CD8-positive, alpha-beta memory T cell (primary cell): ENCODE measurements around the gene CAGE1. TPM values are rescaled to one million over a fixed set of nuclear protein-coding genes. Genes with fewer than 3 reads are reported as not detected.

ENCODE experiments used
- CTCF ChIA-PET: fragments of 350-600 bp; sonication (Branson Sonifier 250); formaldehyde crosslinking; loops from one replicate; lab custom pipeline; 2021; ENCODE audit warnings: antibody characterized with exemption; lab: Charles Lee
- POLR2A ChIA-PET: fragments of 350-600 bp; sonication (Branson Sonifier 250); formaldehyde crosslinking; loops from one replicate; lab custom pipeline; 2021; ENCODE audit warnings: antibody characterized with exemption; lab: Charles Lee
- DNase-seq, 5 donors: peaks; one replicate each; pipeline versions ENCODE4 v3.0.0 to v3.0.0-alpha.2; 2020 to 2022; ENCODE audit warnings: mixed read lengths in 1 of 5
- H3K27ac ChIP-seq: one replicate; pipeline ENCODE4 v1.7.0; 2013; ENCODE audit warnings: low read depth, mild to moderate bottlenecking, low read length, moderate library complexity
- H3K27me3 ChIP-seq: 2 replicates; pipeline ENCODE4 v1.7.0; 2013; ENCODE audit warnings: low read length, mild to moderate bottlenecking; ENCODE audit not compliant: insufficient read depth, poor library complexity, severe bottlenecking
- H3K36me3 ChIP-seq: 2 replicates; pipeline ENCODE4 v1.7.0; 2013; ENCODE audit warnings: mild to moderate bottlenecking, low read length, moderate library complexity; ENCODE audit not compliant: insufficient read depth
- H3K4me1 ChIP-seq: 2 replicates; pipeline ENCODE4 v1.7.0; 2013; ENCODE audit warnings: mild to moderate bottlenecking, low read length, moderate library complexity; ENCODE audit not compliant: insufficient read depth
- H3K4me3 ChIP-seq: 2 replicates; pipeline ENCODE4 v1.7.0; 2013; ENCODE audit warnings: mild to moderate bottlenecking, low read length
- H3K9me3 ChIP-seq: 2 replicates; pipeline ENCODE4 v1.7.0; 2013; ENCODE audit warnings: mild to moderate bottlenecking, low read length
- H3K27ac Mint-ChIP-seq, 8 donors: one replicate each; pipeline ENCODE4 v1.8.0; 2020 to 2021; ENCODE audit warnings: mixed read lengths in 8 of 8, mild to moderate bottlenecking in 6 of 8, inconsistent platforms in 3 of 8, moderate library complexity in 3 of 8
- H3K27me3 Mint-ChIP-seq, 2 donors: one replicate each; pipeline ENCODE4 v1.8.0; 2020 to 2021; ENCODE audit warnings: mixed read lengths in 2 of 2, mild to moderate bottlenecking in 1 of 2, moderate library complexity in 1 of 2
- H3K36me3 Mint-ChIP-seq, 3 donors: one replicate each; pipeline ENCODE4 v1.8.0; 2020 to 2021; ENCODE audit warnings: mixed read lengths in 3 of 3, inconsistent platforms in 1 of 3, mild to moderate bottlenecking in 1 of 3
- H3K4me1 Mint-ChIP-seq, 3 donors: one replicate each; pipeline ENCODE4 v1.8.0; 2020 to 2021; ENCODE audit warnings: mixed read lengths in 3 of 3, inconsistent platforms in 1 of 3, mild to moderate bottlenecking in 1 of 3
- H3K4me3 Mint-ChIP-seq, 7 donors: one replicate each; pipeline ENCODE4 v1.8.0; 2020 to 2021; ENCODE audit warnings: mixed read lengths in 7 of 7, mild to moderate bottlenecking in 6 of 7, moderate library complexity in 4 of 7, inconsistent platforms in 2 of 7
- H3K9me3 Mint-ChIP-seq, 5 donors: one replicate each; pipeline ENCODE4 v1.8.0; 2020 to 2022; ENCODE audit warnings: mixed read lengths in 5 of 5, mild to moderate bottlenecking in 3 of 5, moderate library complexity in 2 of 5, inconsistent platforms in 1 of 5
- polyA plus RNA-seq: library from polyadenylated mRNA; unstranded; fragments of 300-500 nt; fragmentation: Illumina TruSeq; gene quantifications from one replicate; pipeline ENCODE4 v1.2.3, GENCODE V29; 2021
- total RNA-seq, 2 experiments: library from RNA; stranded (reverse); gene quantifications; one replicate each; pipeline ENCODE4 v1.2.3, GENCODE V29; 2021

CAGE1 gene
- total and polyA plus RNA-seq, 3 experiments from 2014 or later = 0.18 TPM; not detected in 2

DNA sequence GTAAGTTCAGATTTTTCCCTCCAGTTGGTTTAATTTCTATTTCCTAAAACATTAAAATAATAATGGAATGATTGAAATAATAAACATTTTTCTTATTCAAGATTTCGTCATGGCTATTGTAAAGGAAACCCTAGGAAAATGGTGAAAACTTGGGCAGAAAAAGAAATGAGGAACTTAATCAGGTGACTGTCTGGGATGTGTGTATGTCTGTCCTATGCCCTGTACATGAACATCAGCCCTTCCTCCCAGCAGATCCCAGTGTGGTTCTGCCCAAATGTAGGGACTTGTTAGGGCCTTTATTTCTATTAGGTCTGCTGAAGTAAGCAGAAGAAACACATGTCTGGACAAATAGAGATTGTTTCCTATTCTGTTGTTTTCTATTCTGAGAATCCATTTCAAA is 13.2 kb upstream of the CAGE1 start:
- H3K27me3 Mint-ChIP-seq = no peaks in the 10 kb centered on the region
- H3K27me3 ChIP-seq = no peaks in the 10 kb centered on the region
- no peak for DNase-seq
- CTCF ChIA-PET = no interaction called here
- H3K4me1 Mint-ChIP-seq = peaks cover 0 to 5% (median 5%) of the 10 kb centered on the region in 3 donors
- POLR2A ChIA-PET = no interaction called here
- no peak overlapping the region for H3K27ac Mint-ChIP-seq
- H3K4me3 Mint-ChIP-seq = no peak overlapping the region
- H3K4me1 ChIP-seq = no peaks in the 10 kb centered on the region
- no peak overlapping the region for H3K27ac ChIP-seq
- peaks cover 8 to 88% (median 41%) of the 10 kb centered on the region in 3 donors for H3K36me3 Mint-ChIP-seq
- no peaks in the 10 kb centered on the region for H3K9me3 ChIP-seq
- no peaks in the 10 kb centered on the region for H3K9me3 Mint-ChIP-seq
- peaks cover 50% of the 10 kb centered on the region for H3K36me3 ChIP-seq
- no peak overlapping the region for H3K4me3 ChIP-seq

DNA sequence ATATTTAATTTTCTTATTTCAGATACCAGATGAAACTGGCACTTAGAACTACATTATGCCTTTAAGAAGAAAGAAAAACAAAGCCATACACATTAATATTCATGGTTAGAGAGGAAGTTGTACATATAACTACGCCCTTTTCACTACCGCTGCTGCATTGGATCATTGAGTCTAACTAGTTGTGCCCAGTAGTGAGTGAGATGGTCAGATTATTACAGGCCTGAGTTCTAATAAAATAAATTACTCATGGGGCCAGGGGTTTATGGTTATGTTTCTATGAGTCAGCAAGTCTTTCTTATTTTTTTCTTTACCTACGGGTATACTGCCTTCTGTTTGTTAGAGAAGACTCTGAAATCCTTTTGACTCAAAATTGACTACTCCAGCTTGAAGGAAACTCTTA is 11.5 kb upstream of the CAGE1 start:
- CTCF ChIA-PET = no interaction called here
- H3K4me1 Mint-ChIP-seq = peaks cover 0 to 5% (median 5%) of the 10 kb centered on the region in 3 donors
- H3K4me3 Mint-ChIP-seq = no peak overlapping the region
- Histone ChIP-seq H3K4me1 (no peaks in the 10 kb centered on the region), H3K36me3 (peaks cover 40% of the 10 kb centered on the region), H3K4me3 (no peak overlapping the region), H3K27ac (no peak overlapping the region), H3K9me3 (no peaks in the 10 kb centered on the region), H3K27me3 (no peaks in the 10 kb centered on the region)
- peaks cover 8 to 86% (median 33%) of the 10 kb centered on the region in 3 donors for H3K36me3 Mint-ChIP-seq
- no peak overlapping the region for H3K27ac Mint-ChIP-seq
- H3K27me3 Mint-ChIP-seq = no peaks in the 10 kb centered on the region
- H3K9me3 Mint-ChIP-seq = no peaks in the 10 kb centered on the region
- POLR2A ChIA-PET = interaction anchor here (0.7 kb wide), 1 partner anchor 673 kb away, joined by 3 read pairs; no protein-coding TSS in a partner anchor
- no peak for DNase-seq

DNA sequence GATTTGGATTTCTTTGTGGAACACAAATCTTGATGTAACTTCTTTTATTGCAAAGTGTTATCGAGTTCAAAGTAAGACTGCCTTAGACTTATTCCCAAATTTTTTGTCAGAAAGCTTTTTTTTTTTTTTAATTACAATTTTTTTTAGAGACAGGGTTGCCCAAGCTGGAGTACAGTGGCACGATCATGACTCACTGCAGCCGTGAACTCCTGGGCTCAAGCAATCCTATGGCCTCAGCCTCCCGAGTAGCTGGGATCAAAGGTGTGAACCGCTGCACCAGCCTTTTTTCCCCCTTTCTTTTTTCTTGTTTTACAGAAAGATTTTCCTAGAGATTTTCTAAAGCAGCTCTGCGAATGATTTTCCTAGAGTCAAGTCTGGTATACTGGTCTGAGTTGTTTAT is 2.9 kb upstream of the CAGE1 start:
- no peak for DNase-seq
- no peaks in the 10 kb centered on the region for H3K9me3 ChIP-seq
- Mint-ChIP-seq H3K4me3 (peak overlapping the region in 2 of 7 donors; percentile 39 to 68), H3K36me3 (peaks cover 0 to 51% (median 11%) of the 10 kb centered on the region in 3 donors), H3K27ac (peak overlapping the region in 6 of 8 donors; percentile 2 to 100 (median 58)), H3K9me3 (no peaks in the 10 kb centered on the region), H3K4me1 (peaks cover 34 to 56% (median 56%) of the 10 kb centered on the region in 3 donors), H3K27me3 (no peaks in the 10 kb centered on the region)
- ChIA-PET CTCF (no interaction called here), POLR2A (no interaction called here)
- no peak overlapping the region for H3K4me3 ChIP-seq
- H3K4me1 ChIP-seq = peaks cover 25% of the 10 kb centered on the region
- no peaks in the 10 kb centered on the region for H3K27me3 ChIP-seq
- no peak overlapping the region for H3K27ac ChIP-seq
- peaks cover 12% of the 10 kb centered on the region for H3K36me3 ChIP-seq

DNA sequence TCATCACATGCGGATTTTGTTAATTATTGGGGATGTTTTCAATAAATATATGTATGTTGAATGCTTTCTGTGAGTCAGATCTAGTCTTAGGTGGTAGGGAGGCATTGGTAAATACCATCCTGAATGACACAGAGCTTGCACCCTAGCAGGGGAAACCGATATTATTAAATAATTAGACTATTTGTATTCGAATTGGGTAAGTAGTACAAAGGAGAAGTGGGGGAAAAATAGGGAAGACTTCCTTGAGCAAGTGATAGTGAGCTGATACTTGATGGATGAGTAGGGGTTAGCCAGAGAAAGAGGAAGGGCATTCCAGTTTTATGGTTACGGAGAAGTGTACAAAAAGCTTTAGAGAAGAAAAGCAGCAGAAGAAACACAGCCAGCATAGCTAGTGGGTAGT is 1.6 kb upstream of the CAGE1 start:
- ChIA-PET POLR2A (no interaction called here), CTCF (no interaction called here)
- Histone ChIP-seq H3K4me3 (no peak overlapping the region), H3K9me3 (no peaks in the 10 kb centered on the region), H3K27me3 (no peaks in the 10 kb centered on the region), H3K4me1 (peaks cover 25% of the 10 kb centered on the region), H3K36me3 (peaks cover 12% of the 10 kb centered on the region), H3K27ac (peak overlapping the region; percentile 94)
- Mint-ChIP-seq H3K27ac (peak overlapping the region; percentile 27 to 100 (median 98)), H3K9me3 (no peaks in the 10 kb centered on the region), H3K27me3 (no peaks in the 10 kb centered on the region), H3K4me3 (peak overlapping the region; percentile 43 to 96 (median 93)), H3K36me3 (peaks cover 0 to 42% (median 11%) of the 10 kb centered on the region in 3 donors), H3K4me1 (peaks cover 34 to 56% (median 56%) of the 10 kb centered on the region in 3 donors)
- DNase-seq = no peak

DNA sequence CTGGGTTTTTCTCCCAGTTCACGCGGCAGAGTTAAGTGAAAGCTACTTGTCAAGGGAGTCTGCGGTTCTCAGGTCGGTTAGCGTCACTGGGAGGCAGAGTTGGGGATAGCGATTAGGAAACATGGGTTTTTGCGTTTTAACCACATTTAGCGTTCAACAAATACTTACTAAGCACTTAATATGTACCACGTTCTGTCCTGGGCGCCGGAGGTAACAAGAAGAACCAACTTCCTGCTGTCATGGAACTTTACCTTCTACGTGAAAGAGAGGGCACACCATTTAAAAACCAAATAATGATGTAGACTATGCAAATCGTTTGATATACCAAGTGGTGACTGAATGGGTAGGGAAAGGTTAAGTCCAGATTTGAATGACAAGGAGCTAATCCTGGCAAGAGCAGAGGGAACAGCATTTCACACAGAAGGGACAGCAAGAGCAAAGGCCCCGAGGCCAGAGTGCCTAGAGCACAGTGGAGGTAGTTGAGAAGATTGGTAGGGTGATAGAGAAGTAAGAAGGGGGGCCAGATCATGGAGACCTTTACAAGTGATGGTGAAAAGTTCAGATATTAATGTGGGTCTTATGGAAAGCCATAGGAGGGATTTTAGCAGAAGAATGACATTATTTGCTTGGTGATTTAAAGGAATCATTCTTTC is 810 bp upstream of the CAGE1 start:
- no peaks in the 10 kb centered on the region for H3K9me3 Mint-ChIP-seq
- ChIA-PET CTCF (interaction anchor here (1.0 to 1.7 kb wide), 2 partner anchors 15 to 115 kb away, joined by 4 to 5 read pairs; no protein-coding TSS in a partner anchor), POLR2A (interaction anchor here (1.3 to 1.6 kb wide), 2 partner anchors 77 to 78 kb away, joined by 3 to 8 read pairs; partner anchors contain the start of gene SSR1)
- DNase-seq = peak in 2 of 5 donors; percentile 37 to 65
- H3K27me3 Mint-ChIP-seq = no peaks in the 10 kb centered on the region
- Histone ChIP-seq H3K36me3 (peaks cover 12% of the 10 kb centered on the region), H3K9me3 (no peaks in the 10 kb centered on the region), H3K4me3 (peak overlapping the region; percentile 96), H3K27me3 (no peaks in the 10 kb centered on the region), H3K27ac (peak overlapping the region; percentile 94), H3K4me1 (peaks cover 25% of the 10 kb centered on the region)
- H3K36me3 Mint-ChIP-seq = peaks cover 0 to 35% (median 8%) of the 10 kb centered on the region in 3 donors
- H3K4me3 Mint-ChIP-seq = peak overlapping the region; percentile 89 to 98 (median 94)
- H3K4me1 Mint-ChIP-seq = peaks cover 34 to 56% (median 52%) of the 10 kb centered on the region in 3 donors
- H3K27ac Mint-ChIP-seq = peak overlapping the region; percentile 98 to 100 (median 98)

DNA sequence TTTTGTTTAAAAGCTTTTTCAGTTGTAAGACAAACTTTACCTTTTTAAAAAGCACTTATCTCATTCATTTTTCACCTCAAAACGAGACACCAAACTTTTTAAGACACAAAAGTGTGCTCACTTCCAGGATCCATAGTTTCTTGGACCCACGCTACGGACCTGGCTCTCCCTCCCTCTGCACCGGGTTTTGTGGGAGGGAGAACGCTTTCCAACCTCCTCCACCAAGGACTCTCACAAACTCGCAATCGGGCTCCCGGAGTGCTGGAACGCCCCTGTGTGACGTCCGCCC is 436 bp downstream of the CAGE1 start:
- H3K27ac ChIP-seq = peak overlapping the region; percentile 94
- Mint-ChIP-seq H3K36me3 (peaks cover 0 to 25% (median 4%) of the 10 kb centered on the region in 3 donors), H3K4me1 (peaks cover 34 to 56% (median 52%) of the 10 kb centered on the region in 3 donors), H3K27me3 (no peaks in the 10 kb centered on the region), H3K4me3 (peak overlapping the region; percentile 89 to 98 (median 94)), H3K9me3 (no peaks in the 10 kb centered on the region), H3K27ac (peak overlapping the region; percentile 98 to 100 (median 98))
- peak overlapping the region; percentile 96 for H3K4me3 ChIP-seq
- no peaks in the 10 kb centered on the region for H3K9me3 ChIP-seq
- DNase-seq = no peak
- CTCF ChIA-PET = interaction anchor here (1.0 to 1.7 kb wide), 2 partner anchors 16 to 114 kb away, joined by 4 to 5 read pairs; no protein-coding TSS in a partner anchor
- peaks cover 25% of the 10 kb centered on the region for H3K4me1 ChIP-seq
- H3K27me3 ChIP-seq = no peaks in the 10 kb centered on the region
- H3K36me3 ChIP-seq = peaks cover 7% of the 10 kb centered on the region
- POLR2A ChIA-PET = interaction anchor here (0.6 to 1.6 kb wide), 3 partner anchors 76 to 109 kb away, joined by 3 to 8 read pairs (median 6); partner anchors contain the start of gene SSR1

DNA sequence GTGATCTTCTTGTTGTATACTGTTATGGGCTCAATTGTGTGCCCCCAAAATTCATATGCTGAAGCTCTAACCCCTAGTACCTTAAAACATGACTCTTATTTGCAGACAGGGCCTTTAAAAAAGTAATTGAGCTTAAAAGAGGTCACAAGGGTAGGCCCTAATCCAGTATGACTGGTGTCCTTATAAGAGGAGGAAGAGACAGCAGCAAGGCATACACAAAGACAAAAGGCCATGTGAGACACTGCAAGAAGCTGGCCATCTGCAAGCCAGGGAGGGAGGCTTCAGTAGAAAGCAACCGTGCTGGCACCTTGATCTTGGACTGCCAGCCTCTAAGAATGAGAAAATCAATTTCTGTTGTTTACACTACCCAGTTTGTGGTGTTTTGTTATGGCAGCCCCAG is 8.4 kb downstream of the CAGE1 start:
- H3K4me1 Mint-ChIP-seq = no peaks in the 10 kb centered on the region
- Histone ChIP-seq H3K27me3 (no peaks in the 10 kb centered on the region), H3K4me3 (no peak overlapping the region), H3K4me1 (no peaks in the 10 kb centered on the region), H3K36me3 (no peaks in the 10 kb centered on the region), H3K27ac (no peak overlapping the region), H3K9me3 (no peaks in the 10 kb centered on the region)
- peaks cover 3 to 10% of the 10 kb centered on the region in 2 donors for H3K27me3 Mint-ChIP-seq
- no peak overlapping the region for H3K27ac Mint-ChIP-seq
- H3K9me3 Mint-ChIP-seq = no peaks in the 10 kb centered on the region
- H3K4me3 Mint-ChIP-seq = no peak overlapping the region
- peaks cover 0 to 5% (median 0%) of the 10 kb centered on the region in 3 donors for H3K36me3 Mint-ChIP-seq
- ChIA-PET CTCF (no interaction called here), POLR2A (no interaction called here)
- no peak for DNase-seq

DNA sequence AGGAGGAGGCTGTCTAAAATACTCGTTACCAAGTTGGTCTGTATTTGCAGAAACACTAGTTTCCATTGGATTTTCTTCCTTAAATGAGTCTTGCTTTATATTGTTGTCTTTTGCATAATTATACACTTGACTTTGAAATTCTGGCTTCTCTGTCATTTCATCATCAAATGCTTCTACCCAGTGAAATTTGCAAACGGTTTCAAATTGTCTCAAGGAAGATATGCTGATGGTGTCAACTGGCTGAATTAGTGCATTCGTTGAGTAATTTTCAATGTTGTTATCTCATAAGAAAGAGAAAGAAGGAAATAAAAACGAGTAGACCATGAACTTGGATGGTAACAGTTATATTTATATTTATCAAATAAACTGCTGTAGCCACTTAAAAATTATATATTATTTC is 10.8 kb downstream of the CAGE1 start:
- peaks cover 0 to 5% (median 0%) of the 10 kb centered on the region in 3 donors for H3K36me3 Mint-ChIP-seq
- H3K4me3 ChIP-seq = no peak overlapping the region
- H3K27ac ChIP-seq = no peak overlapping the region
- DNase-seq = no peak
- ChIA-PET CTCF (no interaction called here), POLR2A (no interaction called here)
- no peak overlapping the region for H3K27ac Mint-ChIP-seq
- H3K4me3 Mint-ChIP-seq = no peak overlapping the region
- H3K4me1 Mint-ChIP-seq = no peaks in the 10 kb centered on the region
- H3K27me3 Mint-ChIP-seq = peaks cover 4 to 10% of the 10 kb centered on the region in 2 donors
- no peaks in the 10 kb centered on the region for H3K9me3 ChIP-seq
- no peaks in the 10 kb centered on the region for H3K4me1 ChIP-seq
- no peaks in the 10 kb centered on the region for H3K27me3 ChIP-seq
- H3K9me3 Mint-ChIP-seq = no peaks in the 10 kb centered on the region
- H3K36me3 ChIP-seq = no peaks in the 10 kb centered on the region
